NCI-H2081 (cell line): Measurements from ENCODE around the gene DNAJC11.
"Not testable (repeated sequence)": the region's sequence is repeated elsewhere in the genome, so short reads cannot be mapped to it uniquely, and the experiment has no call there.

Experiments used
- DNase-seq, 2 experiments: peaks; one replicate each; lab custom pipeline; 2025; lab: John Stamatoyannopoulos, UW

Gene DNAJC11

GRCh38 chr1:6651909-6652308, 49.7 kb downstream of the DNAJC11 start:
- no peak for DNase-seq

DNA sequence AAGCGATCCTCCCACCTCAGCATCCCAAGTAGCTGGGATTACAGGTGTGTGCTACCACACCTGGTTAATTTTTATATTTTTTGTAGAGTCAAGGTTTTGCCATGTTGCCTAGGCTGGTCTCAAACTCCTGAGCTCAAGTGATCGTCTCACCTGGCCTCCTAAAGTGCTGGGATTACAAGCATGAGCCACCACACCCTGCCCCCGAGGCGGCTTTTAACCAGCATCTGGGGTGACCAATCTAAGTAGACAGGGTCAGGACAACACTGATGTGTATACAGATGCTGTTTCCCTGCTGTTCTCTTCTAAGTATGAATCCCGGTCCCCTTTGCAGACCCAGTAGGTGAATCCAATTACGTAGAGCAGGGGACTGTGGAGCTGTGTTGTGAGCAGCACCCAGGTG, 53.1 kb downstream of the DNAJC11 start:
- DNase-seq = no peak

GRCh38 chr1:6646499-6647148, 55.0 kb downstream of the DNAJC11 start:
- DNase-seq = peak; percentile 51 to 54

DNA sequence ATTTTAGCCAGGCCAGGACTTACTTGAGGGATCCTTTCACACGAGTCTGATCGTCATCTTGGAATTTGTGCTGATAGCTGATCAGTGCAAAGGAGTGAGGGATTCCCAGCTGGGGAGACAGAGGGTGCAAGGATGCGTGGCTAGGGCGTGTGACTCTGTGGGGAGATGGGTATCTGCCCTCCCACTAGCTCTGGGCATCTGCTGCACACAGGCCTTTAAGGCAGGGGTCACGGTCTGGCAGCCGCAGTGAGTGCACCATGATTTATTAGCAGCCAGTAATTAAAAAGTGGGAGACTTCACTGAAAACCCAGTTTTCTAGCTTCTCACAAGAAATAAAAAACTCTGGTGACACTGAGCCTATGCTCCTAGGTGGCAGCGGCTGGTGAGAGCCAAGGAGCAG, 56.6 kb downstream of the DNAJC11 start:
- no peak for DNase-seq

- not testable (repeated sequence) for DNase-seq
These were observed 60.7 kb downstream of the DNAJC11 start for GRCh38 chr1:6640867-6641266.

- no peak for DNase-seq
These were observed 63.4 kb downstream of the DNAJC11 start for GRCh38 chr1:6638226-6638625.

DNA sequence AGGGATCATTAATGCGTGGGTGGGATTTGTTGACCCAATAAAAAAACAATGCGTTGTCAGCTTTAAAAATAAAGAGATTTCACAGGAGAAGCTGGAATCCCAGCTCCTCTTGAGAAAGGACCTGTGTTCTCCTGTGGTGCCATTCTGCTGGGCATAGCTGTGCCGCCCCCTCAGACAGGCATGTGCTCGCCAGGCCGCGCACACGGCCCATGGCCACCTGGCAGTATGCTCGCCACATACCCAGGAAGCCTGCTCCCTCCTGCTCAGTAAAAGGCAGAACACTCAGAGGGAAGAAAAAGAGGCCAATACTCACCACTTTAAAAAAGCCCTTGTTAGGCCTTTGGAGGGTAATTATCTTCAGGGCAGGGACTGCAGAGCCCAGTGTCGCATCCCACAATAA, 63.8 kb downstream of the DNAJC11 start:
- DNase-seq = no peak

- not testable (repeated sequence) for DNase-seq
These were observed 64.8 kb downstream of the DNAJC11 start for GRCh38 chr1:6636778-6637177.

- DNase-seq = no peak
These were observed 65.5 kb downstream of the DNAJC11 start for GRCh38 chr1:6635910-6636760.

- no peak for DNase-seq
These were observed 66.3 kb downstream of the DNAJC11 start for GRCh38 chr1:6635161-6635909.

GRCh38 chr1:6634371-6635052, 67.1 kb downstream of the DNAJC11 start:
- DNase-seq = no peak

GRCh38 chr1:6632588-6633514, 68.8 kb downstream of the DNAJC11 start:
- DNase-seq = no peak

- no peak for DNase-seq
These were observed 70.6 kb downstream of the DNAJC11 start for GRCh38 chr1:6631058-6631457.

GRCh38 chr1:6630027-6630426, 71.6 kb downstream of the DNAJC11 start:
- no peak for DNase-seq

DNA sequence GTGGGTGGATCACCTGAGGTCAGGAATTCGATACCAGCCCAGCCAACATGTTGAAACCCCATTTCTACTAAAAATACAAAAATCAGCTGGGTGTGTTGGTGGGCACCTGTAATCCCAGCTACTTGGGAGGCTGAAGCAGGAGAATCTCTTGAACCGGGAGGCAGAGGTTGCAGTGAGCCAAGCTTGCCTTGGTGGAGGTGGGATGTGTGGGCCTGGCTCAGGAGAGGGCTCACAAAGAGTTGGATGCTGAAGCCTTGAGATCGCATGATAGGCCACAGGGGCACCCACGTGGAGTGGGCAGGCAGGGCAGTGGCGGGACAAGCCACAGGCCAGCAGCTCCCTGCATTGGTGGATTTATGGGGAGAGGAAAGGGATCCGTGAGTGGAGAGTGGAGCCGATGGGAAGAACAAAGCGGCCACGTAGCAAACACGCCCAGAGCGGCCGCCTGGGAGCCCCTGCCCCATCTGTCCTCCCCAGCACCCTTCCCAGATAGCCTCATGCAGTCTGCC, 72.6 kb downstream of the DNAJC11 start:
- DNase-seq = no peak

DNA sequence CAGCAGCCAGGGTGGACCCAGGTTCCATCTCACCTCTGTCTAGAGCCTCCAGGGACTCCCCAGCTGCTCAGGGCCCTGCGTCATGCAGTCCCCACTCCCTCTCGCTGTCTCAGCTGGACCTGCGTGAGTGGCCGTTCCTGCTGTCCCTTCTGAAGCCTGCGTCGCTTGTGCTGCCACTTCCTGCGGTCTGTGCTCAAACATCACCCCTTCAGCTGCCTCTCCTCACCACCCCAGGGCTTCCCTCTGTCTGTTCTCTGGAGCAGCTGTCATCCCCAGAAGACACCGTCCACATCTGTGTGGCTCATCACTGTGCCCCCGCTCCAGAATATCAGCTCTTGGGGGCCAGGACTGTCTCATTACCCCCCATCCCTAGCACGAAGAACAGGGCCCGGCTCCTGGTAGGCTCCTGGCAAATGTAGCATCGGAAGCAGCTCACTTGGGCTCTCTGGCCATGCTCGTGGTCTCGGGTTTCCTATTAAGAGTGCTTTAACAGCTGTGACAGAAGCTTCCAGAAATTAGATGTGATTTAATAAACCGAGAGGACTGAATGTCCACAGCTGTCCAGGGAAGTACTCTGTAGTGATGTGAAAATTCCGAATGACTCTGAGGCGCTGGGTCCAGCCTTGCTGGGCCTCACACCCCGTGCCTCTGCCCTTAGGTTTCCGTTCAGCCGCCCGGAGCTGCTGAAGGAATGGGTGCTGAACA, 73.6 kb downstream of the DNAJC11 start:
- DNase-seq = no peak

DNA sequence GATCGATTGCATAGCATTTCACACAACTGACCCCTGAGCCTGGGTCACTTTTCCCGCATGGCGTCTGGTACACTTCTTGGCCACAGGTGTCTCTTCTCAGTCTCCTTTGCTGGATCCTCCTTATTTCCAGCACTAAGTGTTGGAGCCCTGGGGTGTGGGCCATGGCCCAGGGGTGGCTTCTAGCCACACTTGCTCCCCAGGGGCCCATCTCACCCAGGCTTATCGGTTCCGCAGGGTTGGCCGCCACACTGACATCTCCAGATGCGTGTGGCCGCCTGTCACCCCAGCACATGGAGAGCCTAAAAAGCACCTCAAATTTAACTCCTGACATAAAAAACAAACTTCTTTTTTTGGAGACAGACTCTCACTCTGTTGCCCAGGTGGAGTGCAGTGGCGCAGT, 74.6 kb downstream of the DNAJC11 start:
- DNase-seq = no peak

- DNase-seq = no peak
These were observed 75.9 kb downstream of the DNAJC11 start for GRCh38 chr1:6625584-6626149.

- DNase-seq = peak; percentile 80 to 87
These were observed 76.7 kb downstream of the DNAJC11 start, which contains the start of gene THAP3 for GRCh38 chr1:6624710-6625583. THAP3 (plus strand) TSS chr1:6624868; CDS start chr1:6625219, 351 bp downstream.
